Measurements from ENCODE around the gene NUP153.
"Not testable (repeated sequence)": the region's sequence is repeated elsewhere in the genome, so short reads cannot be mapped to it uniquely, and the experiment has no call there.

Gene NUP153

GRCh38 chr6:17599877-17600526 is 106.7 kb downstream of the NUP153 start, which contains the start of gene FAM8A1:
TSS of gene FAM8A1 (plus strand) at chr6:17600302. CDS start at chr6:17600410, 108 bp downstream.
- DNase-seq = peak; percentile 97

- no peak for DNase-seq
These were observed 110.6 kb downstream of the NUP153 start for GRCh38 chr6:17596085-17596484.

GRCh38 chr6:17593246-17593645 is 113.5 kb downstream of the NUP153 start:
- DNase-seq = no peak

- no peak for DNase-seq
These were observed 115.4 kb downstream of the NUP153 start for GRCh38 chr6:17591287-17591686.

GRCh38 chr6:17589406-17590096 is 117.2 kb downstream of the NUP153 start:
- no peak for DNase-seq

- DNase-seq = no peak
These were observed 118.7 kb downstream of the NUP153 start for GRCh38 chr6:17588011-17588410.

GRCh38 chr6:17586623-17587022 is 120.1 kb downstream of the NUP153 start:
- DNase-seq = not testable (repeated sequence)

- DNase-seq = peak; percentile 42
These were observed 120.8 kb downstream of the NUP153 start for GRCh38 chr6:17585766-17586490.

GRCh38 chr6:17584241-17584803 is 122.4 kb downstream of the NUP153 start:
- peak; percentile 83 for DNase-seq

- no peak for DNase-seq
These were observed 122.9 kb downstream of the NUP153 start for GRCh38 chr6:17583811-17584210.

- DNase-seq = not testable (repeated sequence)
These were observed 125.4 kb downstream of the NUP153 start for GRCh38 chr6:17581282-17581681.

GRCh38 chr6:17580518-17581048 is 126.1 kb downstream of the NUP153 start:
- DNase-seq = peak; percentile 72

- no peak for DNase-seq
These were observed 129.7 kb downstream of the NUP153 start for GRCh38 chr6:17577059-17577458.

- DNase-seq = no peak
These were observed 131.7 kb downstream of the NUP153 start for GRCh38 chr6:17574866-17575560.

- no peak for DNase-seq
These were observed 141.3 kb downstream of the NUP153 start for GRCh38 chr6:17565399-17565798.
